GM12878 (cell line): Measurements from ENCODE around the gene RGS11. TPM values are rescaled to one million over a fixed set of nuclear protein-coding genes. Genes with fewer than 3 reads are reported as not detected.

ENCODE experiments used
- ATAC-seq: fragments of 200-7000 bp; cut with Tn5 transposase; 3 replicates; pipeline ENCODE4 v1.9.1; 2020; ENCODE audit warnings: mild to moderate bottlenecking, moderate library complexity
- BruUV-seq: library from RNA; stranded (reverse); fragments of 400-500 nt; replicated peaks from 2 replicates; lab custom pipeline; 2021; lab: Mats Ljungman, UMichigan
- CTCF ChIA-PET: fragments of 300-600 bp; sonication (Branson Sonifier 250); formaldehyde crosslinking; extraction: SDS; loops from one replicate; lab custom pipeline; 2021; ENCODE audit warnings: inconsistent platforms; lab: Yijun Ruan, JAX
- POLR2A ChIA-PET: fragments of 350-600 bp; formaldehyde crosslinking; extraction: SDS; loops from one replicate; lab custom pipeline; 2021; ENCODE audit warnings: inconsistent platforms; lab: Charles Lee
- RAD21 ChIA-PET: fragments of 300-600 bp; sonication (Branson Sonifier 250); formaldehyde crosslinking; loops from one replicate; lab custom pipeline; 2023; ENCODE audit warnings: antibody characterized with exemption; ENCODE audit not compliant: unreplicated experiment; lab: Charles Lee
- SMC1A ChIA-PET: fragments of 300-600 bp; sonication (Branson Sonifier 250); formaldehyde crosslinking; loops from one replicate; lab custom pipeline; 2023; ENCODE audit not compliant: unreplicated experiment, uncharacterized antibody; lab: Charles Lee
- DNase-seq: peaks from one replicate; pipeline ENCODE4 v3.0.0-alpha.2; 2011; ENCODE audit warnings: low read depth, low spot score
- FAIRE-seq: peaks from 3 replicates; lab custom pipeline; 2011; peaks lifted over from hg19 to GRCh38; lab: Jason Lieb, UNC
- H2AFZ ChIP-seq: 2 replicates; pipeline ENCODE4 v1.6.0; 2011; ENCODE audit warnings: low read depth, low read length, control low read depth; ENCODE audit not compliant: control insufficient read depth
- H3K27ac ChIP-seq: 2 replicates; pipeline ENCODE4 v1.5.1; 2011; ENCODE audit warnings: control low read depth; ENCODE audit not compliant: control insufficient read depth, insufficient read depth
- H3K27me3 ChIP-seq, 2 experiments: replicated peaks in 1 of 2; 2 replicates each; pipeline versions ENCODE4 v1.6.0 to v1.6.1; 2011; ENCODE audit warnings: low read length in 1 of 2; ENCODE audit not compliant: control insufficient read depth in 2 of 2, insufficient read depth in 2 of 2
- H3K36me3 ChIP-seq, 2 experiments: 2 replicates each; pipeline ENCODE4 v1.5.1; 2011; ENCODE audit warnings: low read length in 1 of 2; ENCODE audit not compliant: control insufficient read depth in 2 of 2, insufficient read depth in 2 of 2
- H3K4me1 ChIP-seq: 2 replicates; pipeline ENCODE4 v1.6.1; 2011; ENCODE audit warnings: mild to moderate bottlenecking, low read length, moderate library complexity, mixed read lengths; ENCODE audit not compliant: control insufficient read depth, insufficient read depth
- H3K4me2 ChIP-seq: 2 replicates; pipeline ENCODE4 v1.6.0; 2011; ENCODE audit warnings: control low read depth; ENCODE audit not compliant: control insufficient read depth, insufficient read depth
- H3K4me3 ChIP-seq: fragments of 200-600 bp; sonication (generic); 2 replicates; pipeline ENCODE4 v1.5.1; 2016
- H3K79me2 ChIP-seq: 2 replicates; pipeline ENCODE4 v1.6.0; 2011; ENCODE audit warnings: low read length; ENCODE audit not compliant: control insufficient read depth, insufficient read depth
- H3K9ac ChIP-seq: 2 replicates; pipeline ENCODE4 v1.8.0; 2011; ENCODE audit warnings: low read length, control low read depth, mixed read lengths; ENCODE audit not compliant: control insufficient read depth, insufficient read depth
- H3K9me3 ChIP-seq: replicated peaks from 3 replicates; pipeline ENCODE4 v1.5.1; 2011; ENCODE audit warnings: mild to moderate bottlenecking, low read length; ENCODE audit not compliant: control insufficient read depth, insufficient read depth
- H4K20me1 ChIP-seq: 2 replicates; pipeline ENCODE4 v1.6.0; 2011; ENCODE audit not compliant: control insufficient read depth, insufficient read depth
- ASH2L ChIP-seq: fragments of 300-600, 200-600 bp; sonication (generic); IDR thresholded peaks from 2 replicates; pipeline ENCODE4 v1.6.1; 2017; ENCODE audit warnings: low read depth, mild to moderate bottlenecking, borderline replicate concordance
- ATF2 ChIP-seq: IDR thresholded peaks from 2 replicates; pipeline ENCODE4 v1.6.1; 2012; ENCODE audit warnings: low read length, inconsistent platforms
- BRCA1 ChIP-seq: IDR thresholded peaks from 2 replicates; pipeline ENCODE4 v1.6.1; 2011; ENCODE audit warnings: low read depth, low read length, improper control_type of control experiment
- CHD1 ChIP-seq: IDR thresholded peaks from 2 replicates; pipeline ENCODE4 v1.6.1; 2012; ENCODE audit warnings: low read depth, low read length, improper control_type of control experiment
- E2F4 ChIP-seq: IDR thresholded peaks from 2 replicates; pipeline ENCODE4 v1.6.1; 2012; ENCODE audit warnings: low read depth, low read length, improper control_type of control experiment
- EP300 ChIP-seq, 2 experiments: fragments of 150-350 bp in 1 of 2; IDR thresholded peaks; 2 replicates each; pipeline ENCODE4 v1.6.1; 2011 to 2012; ENCODE audit warnings: low read depth in 2 of 2, low read length in 2 of 2, borderline replicate concordance in 1 of 2, improper control_type of control experiment in 1 of 2, inconsistent platforms in 1 of 2; ENCODE audit not compliant: control insufficient read depth in 1 of 2
- MEF2A ChIP-seq: IDR thresholded peaks from 2 replicates; pipeline ENCODE4 v1.6.1; 2011; ENCODE audit warnings: low read depth, mild to moderate bottlenecking, low read length, moderate library complexity; ENCODE audit not compliant: insufficient read depth
- NBN ChIP-seq: fragments of 450-650 bp; IDR thresholded peaks from 2 replicates; pipeline ENCODE4 v1.6.1; 2016
- NFXL1 ChIP-seq: fragments of 450-650 bp; IDR thresholded peaks from 2 replicates; pipeline ENCODE4 v1.6.1; 2017; ENCODE audit warnings: antibody characterized with exemption, mild to moderate bottlenecking, borderline replicate concordance
- NR2C1 ChIP-seq: fragments of 450-650 bp; IDR thresholded peaks from 2 replicates; pipeline ENCODE4 v1.6.1; 2017; ENCODE audit warnings: antibody characterized with exemption, mild to moderate bottlenecking, moderate library complexity
- RAD21 ChIP-seq: IDR thresholded peaks from 2 replicates; pipeline ENCODE4 v1.6.1; 2011; ENCODE audit warnings: mild to moderate bottlenecking, low read depth, low read length, moderate library complexity; ENCODE audit not compliant: insufficient read depth
- SMAD5 ChIP-seq: IDR thresholded peaks from 2 replicates; pipeline ENCODE4 v1.6.1; 2016; ENCODE audit warnings: antibody characterized with exemption, low read depth
- TAF1 ChIP-seq: IDR thresholded peaks from 2 replicates; pipeline ENCODE4 v1.6.1; 2011; ENCODE audit warnings: mild to moderate bottlenecking, low read depth, low read length, borderline replicate concordance
- WGBS: methylation state at CpG from one replicate; pipeline ENCODE4 v1.1.6; 2016; ENCODE audit warnings: low lambda C conversion rate; ENCODE audit not compliant: insufficient replicate concordance, insufficient coverage; ENCODE audit errors: missing lambda C conversion rate; 5-methylcytosine and 5-hydroxymethylcytosine counted together
- in situ Hi-C: fragments of 300-500 bp; cut with MboI; formaldehyde crosslinking; loops from 9 replicates; pipeline ENCODE4 v1.14.3; 2018; ENCODE audit warnings: mixed read lengths
- intact Hi-C: fragments of 100-400 bp; cut with micrococcal nuclease; formaldehyde crosslinking; loops from one replicate; pipeline ENCODE4 v1.14.2; 2022; ENCODE audit not compliant: unreplicated experiment
- polyA plus RNA-seq, 11 experiments: library from polyadenylated mRNA; depleted of rRNA in 4 of 11; unstranded in 6 of 11; stranded (reverse) in 5 of 11; fragments of >200 nt; fragmentation: Nextera tagmentation in 4 of 11; fragmentation: Illumina TruSeq in 1 of 11; extraction: Ambion mirVana in 4 of 11; extraction: Trizol in 1 of 11; gene quantifications; 1 replicate in 1 of 11; 2 replicates in 10 of 11; pipeline versions ENCODE4 v1.2.1 to v1.2.3, GENCODE V29; 2011 to 2016; ENCODE audit warnings: inconsistent platforms in 2 of 11, missing spikeins in 2 of 11, low read depth in 1 of 11
- total RNA-seq, 4 experiments: library from RNA; depleted of rRNA in 3 of 4; stranded (reverse); fragments of >200 nt in 3 of 4; fragmentation: Illumina TruSeq in 1 of 4; extraction: Trizol in 1 of 4; gene quantifications; 2 replicates each; pipeline versions ENCODE4 v1.2.1 to v1.2.3, GENCODE V29; 2013 to 2021

Gene RGS11
- total and polyA plus RNA-seq, 10 of the 15 experiments (the other 5 are each of a cell fraction or from before 2014, with no cell fraction given): 0.04 TPM; not detected in 9

GRCh38 chr16:291539-291938 lies 15.8 kb upstream of the RGS11 start:
- Histone ChIP-seq H2AFZ (no peak overlapping the region), H3K27me3 (no peaks in the 10 kb centered on the region), H3K4me3 (no peak overlapping the region), H3K4me1 (no peaks in the 10 kb centered on the region), H3K4me2 (no peak overlapping the region), H3K9ac (no peak overlapping the region), H3K36me3 (peaks cover 0 to 13% of the 10 kb centered on the region in 2 experiments; a peak in 2 of 4 replicates), H3K79me2 (no peaks in the 10 kb centered on the region), H3K9me3 (no peaks in the 10 kb centered on the region), H3K27ac (no peak overlapping the region), H4K20me1 (no peaks in the 10 kb centered on the region)
- CTCF ChIA-PET: no interaction called here
- POLR2A ChIA-PET: no interaction called here
- no peak for DNase-seq
- 83% methylated on average over 16 of the region's 17 CpGs for WGBS
- SMC1A ChIA-PET: no interaction called here
- ATAC-seq: no peak
- FAIRE-seq: no peak
- intact Hi-C loops: no loop called here
- in situ Hi-C loops: no loop called here
- TF ChIP-seq CHD1: no peak
- TF ChIP-seq NR2C1: no peak
- TF ChIP-seq TAF1: no peak
- no peak for TF ChIP-seq MEF2A
- no peak for TF ChIP-seq SMAD5
- no peak for TF ChIP-seq ATF2
- no peak for TF ChIP-seq ASH2L
- no peak for TF ChIP-seq BRCA1
- no peak for TF ChIP-seq NFXL1
- no peak for TF ChIP-seq E2F4
- no peak for TF ChIP-seq NBN
- no peak for TF ChIP-seq RAD21
- no peak for TF ChIP-seq EP300 (IDR thresholded peaks at IDR 0.05; ENCODE audit: borderline replicate concordance in 1 of 2, control insufficient read depth in 1 of 2, low read depth in 2 of 2, low read length in 2 of 2)
- no TSS peak for BruUV-seq
- RAD21 ChIA-PET: no interaction called here
